GM19193 (cell line): ENCODE measurements around the gene GALNS.

Source experiments
- POLR2A ChIP-seq: IDR thresholded peaks from 4 replicates; pipeline ENCODE4 v1.6.1; 2011; ENCODE audit not compliant: insufficient read depth, insufficient read length; ENCODE audit errors: extremely low read depth

GALNS gene

DNA sequence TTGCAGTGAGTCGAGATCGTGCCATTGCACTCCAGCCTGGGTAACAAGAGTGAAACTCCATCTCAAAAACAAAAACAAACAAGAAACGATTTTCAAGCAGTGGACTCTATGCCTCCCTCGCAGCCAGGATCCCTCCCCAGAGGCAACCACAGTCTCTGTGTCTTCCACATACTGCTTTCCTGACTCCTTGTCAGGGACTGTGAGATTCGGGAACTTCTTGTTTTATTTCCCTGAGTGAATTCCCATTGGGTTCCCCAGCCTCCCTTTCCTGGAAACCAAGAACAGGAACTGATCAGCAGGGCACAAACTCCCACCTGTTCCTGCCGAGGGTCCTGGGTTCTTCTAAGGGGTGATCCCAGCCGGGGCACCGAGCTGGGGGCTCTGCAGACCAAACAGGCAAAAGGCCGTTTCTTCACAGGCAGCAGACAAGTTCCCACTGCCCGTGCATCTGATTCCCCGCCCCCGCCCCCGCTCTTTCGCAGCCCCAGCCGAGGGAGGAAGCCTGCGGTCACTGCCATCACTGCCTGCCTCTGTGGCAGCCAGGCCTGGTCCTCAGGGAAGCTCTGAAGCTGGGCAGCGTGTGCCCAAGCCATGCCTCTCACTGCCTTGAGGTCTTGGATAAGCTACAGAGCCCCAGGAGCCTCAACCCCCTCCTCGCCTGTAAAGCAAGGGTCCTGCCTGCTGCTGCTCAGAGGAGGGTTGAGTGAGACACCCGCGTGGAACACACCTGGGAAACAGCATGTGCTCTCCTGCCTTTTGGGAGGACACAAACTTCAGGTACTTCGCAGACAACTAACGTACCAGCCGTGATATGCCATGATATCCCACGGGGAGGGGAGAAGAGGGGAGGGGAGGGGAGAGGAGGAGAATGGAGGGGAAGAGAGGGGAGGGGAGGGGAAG, 66.2 kb downstream of the GALNS start:
- TF ChIP-seq POLR2A, result no peak

DNA sequence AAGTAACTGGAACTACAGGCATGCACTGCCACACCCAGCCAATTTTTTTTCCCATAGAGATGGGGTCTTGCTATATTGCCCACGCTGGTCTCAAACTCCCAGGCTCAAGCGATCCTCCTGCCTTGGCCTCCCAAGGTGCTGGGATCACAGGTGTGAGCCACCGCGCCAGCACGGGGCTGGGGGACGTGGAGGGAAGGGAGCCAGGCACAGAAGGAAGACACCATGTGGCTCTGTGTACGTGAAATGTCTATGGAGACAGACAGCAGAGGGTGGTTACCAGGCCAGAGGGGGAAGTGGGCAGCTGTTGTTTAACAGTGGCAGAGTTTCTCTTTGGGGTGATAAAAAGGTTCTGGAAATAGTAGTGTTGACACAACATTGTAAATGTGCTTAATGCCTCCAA, 67.2 kb downstream of the GALNS start:
- TF ChIP-seq POLR2A, result no peak

DNA sequence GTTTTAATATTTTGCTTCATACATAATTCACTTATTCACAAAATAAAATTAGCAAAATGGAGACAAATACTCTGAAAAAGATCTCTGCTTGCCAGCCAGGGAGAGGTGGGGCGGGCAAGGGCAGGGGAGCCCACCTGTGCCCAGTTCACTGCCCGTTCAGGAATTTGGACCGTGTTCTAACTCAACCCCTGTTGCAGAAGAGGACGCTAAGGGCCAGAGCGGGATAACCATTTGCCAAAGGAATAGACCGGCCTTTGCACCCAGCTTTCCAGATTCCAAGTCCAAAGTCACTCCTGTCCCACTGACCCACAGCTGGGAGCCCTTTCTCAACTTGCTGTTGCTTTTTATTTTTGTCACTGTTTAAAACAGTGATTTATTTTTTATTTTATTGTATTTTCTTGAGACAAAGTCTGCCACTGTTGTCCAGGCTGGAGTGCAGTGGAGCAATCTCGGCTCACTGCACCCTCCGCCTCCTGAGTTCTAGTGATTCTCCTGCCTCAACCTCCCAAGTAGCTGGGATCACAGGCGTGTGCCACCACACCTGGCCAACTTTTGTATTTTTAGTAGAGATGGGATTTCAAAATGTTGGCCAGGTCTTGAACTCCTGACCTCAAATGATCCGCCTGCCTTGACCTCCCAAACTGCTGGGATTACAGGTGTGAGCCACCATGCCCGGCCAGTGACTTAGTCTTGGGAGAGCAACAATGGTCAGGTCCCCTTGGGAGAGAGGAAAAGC, 69.0 kb downstream of the GALNS start:
- TF ChIP-seq POLR2A, result no peak

DNA sequence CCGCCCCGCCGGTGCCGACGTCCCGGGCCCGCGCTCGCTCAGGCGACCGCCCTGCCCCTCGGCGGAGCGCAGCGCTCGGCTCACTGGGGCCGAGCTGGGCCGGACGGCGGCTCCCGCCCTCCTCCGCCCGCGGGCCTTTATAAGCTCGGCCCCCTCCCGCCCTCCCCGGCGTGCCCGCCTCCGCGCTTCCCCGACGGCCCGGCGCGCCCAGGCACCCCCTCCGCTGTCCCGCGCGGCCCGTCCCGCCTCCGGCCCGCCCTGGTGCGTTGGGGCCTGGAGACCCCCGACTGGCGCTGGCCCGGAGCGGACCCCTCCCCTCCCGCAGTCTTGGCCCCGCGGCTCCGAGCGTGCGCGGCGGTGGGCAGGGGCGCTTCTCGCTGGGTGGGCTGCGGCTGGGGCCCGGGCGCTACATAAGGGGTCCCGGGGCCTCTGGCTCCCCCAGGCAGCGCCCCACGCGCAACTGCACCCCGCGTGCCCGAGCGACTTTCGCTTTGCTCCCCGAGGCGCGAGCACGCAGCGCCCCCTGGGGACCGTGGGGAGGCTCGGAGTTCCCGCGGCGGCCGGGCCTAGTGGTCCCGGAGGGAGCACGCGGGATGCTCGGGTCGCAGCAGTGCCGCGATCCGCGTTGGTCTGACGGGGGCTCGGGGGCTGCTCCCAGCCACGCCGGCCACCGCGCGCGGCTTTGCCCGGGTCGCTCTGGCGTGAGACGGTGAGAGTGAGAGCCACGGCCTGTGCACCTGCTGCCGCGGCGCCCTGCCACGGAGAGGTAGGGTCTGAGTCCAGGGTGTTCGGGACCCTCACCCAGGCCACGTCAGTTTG, 71.4 kb downstream of the GALNS start, which contains the start of gene PIEZO1:
Gene PIEZO1, minus strand, starts transcription at position 115 of the 819 bp plus-strand sequence. CDS start 256 bp downstream, outside the sequence.
- peak; percentile 75 for TF ChIP-seq POLR2A

DNA sequence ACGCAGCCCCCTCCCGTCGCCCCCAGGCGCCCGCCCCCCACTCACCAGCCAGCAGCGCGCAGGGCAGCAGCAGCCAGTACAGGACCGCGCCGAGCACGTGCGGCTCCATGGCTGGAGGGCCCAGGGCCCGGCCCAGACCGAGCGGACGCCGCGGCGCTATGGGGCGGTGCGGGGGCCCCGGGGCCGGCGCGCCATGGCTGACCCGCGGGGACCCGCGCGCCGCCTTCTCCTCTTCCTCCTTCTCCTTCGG, 72.0 kb downstream of the GALNS start:
- no peak for TF ChIP-seq POLR2A

DNA sequence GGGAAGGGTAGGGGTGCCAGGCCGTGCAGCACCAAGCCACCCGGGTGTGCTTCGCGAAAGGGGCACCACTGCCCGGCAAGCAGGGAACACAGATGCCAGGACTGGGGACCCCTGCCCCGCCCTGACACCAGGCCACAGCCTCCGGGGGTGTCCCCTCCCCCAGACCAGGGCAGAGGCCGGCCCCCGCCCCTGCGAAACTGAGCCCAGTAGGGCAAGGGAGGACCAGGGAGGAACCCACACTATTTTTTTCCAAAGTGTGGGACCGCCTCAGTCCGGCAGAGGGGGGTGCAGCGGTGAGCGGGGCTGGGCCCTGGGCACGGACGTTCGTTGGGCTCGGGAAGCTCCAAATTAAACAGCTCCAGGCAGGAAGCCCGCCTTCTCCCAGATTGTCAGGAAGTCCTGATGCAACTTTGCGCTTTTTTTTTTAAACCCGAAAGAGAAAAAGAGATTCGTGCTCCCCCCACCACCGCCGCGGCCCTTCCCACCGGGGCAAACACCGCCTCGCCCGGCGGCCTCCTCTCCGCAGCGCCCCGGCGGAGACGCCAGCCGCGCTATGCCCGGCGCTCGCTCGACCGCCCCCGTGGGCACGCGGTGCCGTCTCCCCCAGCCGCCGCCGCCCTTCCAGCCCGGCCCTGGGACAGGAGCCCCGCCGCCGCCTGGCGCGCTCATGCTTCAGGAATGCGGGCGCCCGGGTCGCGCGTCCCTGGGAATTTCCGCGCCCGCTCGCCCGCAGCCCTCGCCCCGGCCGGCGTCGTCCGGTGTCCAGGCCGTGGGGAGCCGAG, 72.5 kb downstream of the GALNS start:
- TF ChIP-seq POLR2A, result no peak

DNA sequence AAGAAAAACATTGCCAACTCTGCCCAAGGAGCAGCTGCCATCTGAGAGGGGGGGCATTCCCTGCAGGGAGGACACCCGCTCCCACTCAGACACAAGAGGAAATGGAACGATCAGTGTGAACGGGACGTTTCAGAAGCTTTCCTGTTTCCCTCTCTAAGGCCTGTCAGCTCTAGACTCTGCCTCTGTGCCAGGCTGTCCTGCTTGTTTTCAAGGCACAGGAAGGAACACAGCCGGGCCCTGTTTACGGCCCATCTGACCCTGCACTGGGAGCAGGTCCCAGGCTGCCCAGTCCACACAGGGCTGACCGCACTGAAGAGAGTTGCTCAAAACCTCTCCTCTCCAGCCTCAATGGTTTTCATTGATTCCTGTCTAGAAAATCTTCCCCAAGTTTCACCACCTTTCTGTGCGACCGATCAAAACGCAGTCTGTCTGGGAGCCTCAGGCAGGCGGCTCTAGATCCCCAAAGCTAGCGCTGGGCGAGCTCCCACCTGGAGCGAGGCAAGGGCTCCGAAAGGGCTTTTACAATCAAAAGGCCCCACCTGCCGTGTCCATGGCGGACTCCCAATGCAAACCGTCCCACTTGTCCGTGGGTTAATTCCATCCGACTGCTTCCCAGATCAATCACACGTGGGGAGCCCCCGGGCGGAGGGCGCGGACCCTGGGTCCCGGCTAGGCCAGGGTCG, 73.2 kb downstream of the GALNS start:
- no peak for TF ChIP-seq POLR2A

DNA sequence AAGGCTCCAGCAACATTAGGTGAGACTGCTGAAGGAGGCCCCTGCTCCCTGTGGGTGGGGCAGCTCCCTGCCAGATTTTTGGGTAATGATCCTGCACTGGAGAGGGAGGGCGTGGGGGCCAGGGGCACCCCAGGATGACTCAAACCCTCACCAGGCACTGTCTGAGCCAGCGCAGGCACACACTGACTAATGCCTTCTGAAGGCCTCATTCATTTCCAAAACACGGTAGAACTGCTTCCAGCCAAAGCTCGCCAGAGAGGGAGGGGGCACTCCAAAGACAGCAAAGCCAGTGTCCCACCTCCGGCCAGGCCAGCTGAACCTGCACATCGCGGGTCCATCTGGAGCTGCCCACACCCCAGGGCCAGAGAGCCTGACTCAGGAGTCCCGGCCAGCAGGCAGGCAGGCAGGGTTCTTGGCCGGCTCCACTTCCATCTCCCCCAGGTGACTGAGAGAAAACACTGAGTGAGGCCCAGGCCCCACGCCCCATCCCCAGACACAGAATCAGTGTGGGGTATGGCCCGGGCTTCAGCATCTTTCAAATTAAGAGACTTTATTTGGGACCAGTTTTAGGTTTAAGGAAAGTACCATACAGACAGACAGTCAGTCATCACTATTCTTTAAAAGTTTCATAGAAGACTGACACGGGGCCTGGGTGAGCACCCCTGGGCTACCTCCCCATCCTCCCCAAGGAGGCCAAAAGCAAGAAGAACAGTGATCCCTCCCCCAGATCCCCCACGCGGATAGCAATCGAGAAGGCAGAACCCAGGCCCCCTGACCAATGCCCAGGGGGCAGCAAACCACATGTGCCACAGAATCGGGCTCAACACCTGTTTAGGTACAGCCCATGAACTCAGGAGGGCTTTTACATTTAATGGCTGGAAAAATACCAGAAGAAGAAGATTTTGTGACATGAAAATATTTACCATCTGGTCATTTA, 74.0 kb downstream of the GALNS start:
- no peak for TF ChIP-seq POLR2A

DNA sequence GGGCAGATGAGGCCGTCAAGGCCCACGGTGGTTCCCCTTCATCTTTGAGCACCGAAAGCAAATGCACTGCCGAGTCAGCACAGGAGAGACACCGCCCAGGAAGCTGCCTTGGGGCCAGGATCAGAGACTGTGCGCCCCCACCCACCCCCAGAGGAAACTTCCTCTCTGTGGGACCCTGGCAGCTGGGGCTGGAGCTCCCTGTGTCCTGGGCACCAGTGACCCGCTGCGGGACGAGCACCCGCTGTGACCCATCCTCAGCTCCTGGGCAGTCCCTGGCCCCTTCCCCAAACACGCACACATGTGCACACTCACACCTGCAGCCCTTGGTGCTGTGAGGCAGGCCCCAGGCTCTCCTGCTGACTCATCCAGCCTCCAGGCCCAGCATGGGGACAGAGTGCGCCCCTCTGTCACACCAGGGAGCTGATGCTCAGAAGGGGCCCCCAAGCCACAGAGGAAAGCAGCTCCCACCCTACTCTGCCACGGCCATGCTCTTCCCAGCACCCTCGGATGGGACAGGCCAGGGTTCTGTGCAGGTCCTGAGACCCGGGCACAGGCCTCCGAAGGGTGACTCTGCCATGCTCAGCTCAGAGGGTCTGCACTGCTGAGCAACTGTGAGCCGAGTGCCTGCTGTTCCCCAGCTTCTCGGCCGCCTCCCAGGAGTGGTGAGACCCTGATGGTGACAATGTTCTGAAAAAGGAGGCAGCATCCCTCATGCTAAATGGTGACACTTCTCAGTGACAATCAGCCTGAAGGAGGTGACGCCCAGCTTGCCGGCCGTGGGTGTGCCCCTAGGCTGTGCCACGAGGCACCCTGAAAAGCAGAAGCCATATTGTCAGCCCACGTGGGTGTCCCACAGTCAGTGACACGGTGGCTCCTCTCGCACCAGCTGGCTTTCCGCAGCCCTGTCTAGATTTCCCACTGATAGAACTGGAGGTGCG, 75.3 kb downstream of the GALNS start:
- TF ChIP-seq POLR2A, result peak; percentile 60

DNA sequence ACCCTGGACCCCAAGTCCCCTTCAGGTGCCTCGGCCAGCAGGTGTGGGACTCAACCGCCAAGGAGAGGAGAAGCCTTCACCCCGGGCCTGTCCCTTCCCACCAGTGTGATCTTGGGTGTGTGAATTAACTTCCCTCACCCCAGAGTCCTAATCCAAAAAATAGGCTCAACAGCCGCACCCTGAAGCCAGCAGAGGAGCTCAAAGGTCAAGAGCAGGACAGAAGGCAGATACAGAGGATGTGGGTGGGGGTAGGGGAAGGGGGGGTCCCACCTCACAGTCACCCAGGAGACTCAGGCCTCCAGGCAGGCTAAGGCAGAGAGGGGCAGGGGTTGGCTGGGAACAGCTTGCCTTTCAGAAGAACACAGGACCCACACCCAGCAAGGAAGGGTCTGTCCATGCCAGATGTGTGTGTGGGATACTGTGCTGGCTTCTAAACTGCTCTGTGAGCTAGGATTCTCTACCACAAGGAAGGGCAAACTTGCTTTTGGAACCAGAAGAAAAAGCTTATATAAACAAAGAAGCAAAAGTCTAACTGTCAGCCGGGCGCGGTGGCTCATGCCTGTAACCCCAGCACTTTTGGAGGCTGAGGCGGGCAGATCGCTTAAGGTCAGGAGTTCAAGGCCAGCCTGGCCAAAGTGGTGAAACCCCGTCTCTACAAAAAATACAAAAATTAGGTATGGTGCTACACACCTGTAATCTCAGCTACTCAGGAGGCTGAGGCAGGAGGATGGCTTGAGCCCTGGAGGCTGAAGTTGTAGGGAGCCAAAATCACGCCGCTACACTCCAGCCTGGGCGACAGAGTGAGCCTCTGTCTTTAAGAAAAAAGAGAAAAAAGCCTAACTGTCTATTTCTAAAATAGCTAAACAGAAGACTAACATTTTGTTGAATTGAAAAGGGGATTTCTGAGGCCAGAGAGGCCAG, 76.3 kb downstream of the GALNS start:
- TF ChIP-seq POLR2A, result no peak

DNA sequence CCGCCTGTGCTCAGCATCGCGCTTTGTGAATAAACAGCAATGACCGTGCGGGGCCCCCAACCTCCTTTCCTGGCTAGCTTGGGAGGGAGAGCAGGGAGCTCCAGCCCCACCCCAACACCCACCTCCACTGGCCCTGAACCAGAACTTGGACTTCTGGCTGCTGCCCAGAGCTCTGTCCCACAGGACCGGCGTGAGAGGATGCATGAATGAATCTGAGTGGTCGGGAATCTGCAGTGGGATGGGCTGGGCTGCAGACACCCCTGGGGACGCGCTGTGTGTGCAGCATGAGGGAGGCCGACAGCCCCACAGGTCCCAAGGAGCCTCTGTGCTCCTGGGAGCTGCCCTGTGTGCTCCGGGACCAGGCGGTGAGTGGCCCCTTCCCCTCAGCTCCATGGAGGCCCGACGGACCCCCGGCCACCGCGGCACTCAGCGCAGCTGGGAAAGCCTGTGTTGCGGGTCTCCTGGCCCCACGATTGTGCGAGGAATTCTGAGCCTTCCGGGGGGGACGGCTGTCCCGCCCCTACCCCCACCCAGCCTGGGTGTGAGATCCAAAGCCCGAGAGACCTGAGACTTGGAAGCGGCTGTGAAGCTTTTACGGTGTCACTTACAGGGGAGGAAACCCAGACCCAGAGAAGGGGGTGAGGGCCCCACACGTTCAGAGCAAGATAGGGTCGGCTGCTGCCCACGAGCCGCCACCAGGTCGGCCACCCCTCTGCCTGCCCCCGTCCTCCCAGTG, 77.2 kb downstream of the GALNS start:
- no peak for TF ChIP-seq POLR2A
